ENCODE measurements around the gene TMEM178B. TPM values are rescaled to one million over a fixed set of nuclear protein-coding genes. Genes with fewer than 3 reads are reported as not detected.

The TMEM178B gene
- total and polyA plus RNA-seq, 2 of the 4 experiments (the other 2 are of a cell fraction), result under 0.01 to 0.05 TPM

DNA sequence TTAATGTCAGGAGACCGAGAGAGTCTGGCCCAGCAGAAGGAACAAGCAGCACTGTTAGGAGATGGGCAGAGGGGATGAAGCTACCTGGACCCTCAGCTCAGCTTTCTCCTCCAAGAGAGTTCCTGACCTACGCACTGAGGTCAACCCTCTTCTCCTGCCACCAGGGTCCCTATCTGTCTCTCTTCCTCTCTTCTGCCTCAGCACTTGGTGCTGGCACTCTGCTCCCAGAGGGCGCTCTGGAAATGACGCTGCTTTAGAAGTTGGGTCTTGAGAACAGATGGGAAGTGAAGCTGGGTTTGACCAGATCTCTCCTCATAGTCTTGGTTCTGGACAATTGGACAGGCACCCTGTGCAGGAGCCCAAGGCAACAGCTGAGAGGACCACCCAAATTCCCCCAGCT is 261.3 kb downstream of the TMEM178B start:
- POLR2A ChIA-PET (ENCODE audit: unreplicated experiment), result no interaction called here
- BruUV-seq (replicated peaks), result no TSS peak
- H3K14ac ChIP-seq (replicated peaks; ENCODE audit: low read depth, low read length), result no peak overlapping the region

More for the DNA sequence above, 261.3 kb downstream of the TMEM178B start:
- Histone ChIP-seq H3K4me3 (ENCODE audit: insufficient read depth, low read depth, low read length) (no peak overlapping the region), H4K8ac (ENCODE audit: low read depth in 2 of 2, low read length in 2 of 2) (no peak overlapping the region), H3K9me1 (ENCODE audit: insufficient read depth, low read length) (no peaks in the 10 kb centered on the region), H3K27ac (ENCODE audit: insufficient read depth, low read length) (no peak overlapping the region), H4K91ac (ENCODE audit: insufficient read depth, low read depth, low read length) (no peak overlapping the region), H3K9me3 (ENCODE audit: control insufficient read depth, insufficient read depth, low read length) (peaks cover 13% of the 10 kb centered on the region), H2AK5ac (ENCODE audit: low read depth, low read length) (no peak overlapping the region), H4K20me1 (ENCODE audit: insufficient read depth, low read length) (no peaks in the 10 kb centered on the region), H3K4me1 (ENCODE audit: control insufficient read depth, insufficient read depth, low read length) (no peaks in the 10 kb centered on the region), H2BK120ac (ENCODE audit: low read depth, low read length) (no peak overlapping the region), H3K79me1 (ENCODE audit: low read depth in 1 of 2, low read length in 2 of 2) (no peaks in the 10 kb centered on the region), H2AK9ac (replicated peaks; ENCODE audit: low read depth, low read length, poor library complexity) (no peak overlapping the region), H3K18ac (ENCODE audit: low read depth, low read length) (no peak overlapping the region), H2BK15ac (ENCODE audit: low read depth, low read length) (no peak overlapping the region), H3K36me3 (ENCODE audit: control insufficient read depth, insufficient read depth, low read length) (no peaks in the 10 kb centered on the region), H2BK5ac (ENCODE audit: low read depth, low read length, poor library complexity, severe bottlenecking) (no peak overlapping the region), H2AFZ (replicated peaks; ENCODE audit: low read length, poor library complexity) (no peak overlapping the region), H3K4me2 (ENCODE audit: low read depth, low read length) (no peak overlapping the region), H3K9ac (ENCODE audit: low read depth, low read length) (no peak overlapping the region), H4K5ac (ENCODE audit: low read depth, low read length) (no peak overlapping the region), H3K56ac (ENCODE audit: extremely low read depth, insufficient read depth, low read length) (no peak overlapping the region), H3K27me3 (ENCODE audit: control insufficient read depth, insufficient read depth, low read length) (no peaks in the 10 kb centered on the region), H3K4ac (ENCODE audit: low read depth, low read length) (no peak overlapping the region), H3K23ac (ENCODE audit: low read depth, low read length) (no peak overlapping the region), H2BK20ac (ENCODE audit: low read depth, low read length) (no peak overlapping the region)
- intact Hi-C loops (cut with micrococcal nuclease), result no loop called here
- DNase-seq (no peak), ATAC-seq (ENCODE audit: low read depth) (no peak)
- WGBS, 2 experiments (ENCODE audit: extremely low coverage in 2 of 2, insufficient read length in 1 of 2), result no CpG with 5 or more reads among the region's 4 CpGs
- dilution Hi-C loops (cut with HindIII; ENCODE audit: low sequenced_read_pairs, unreplicated experiment), result no loop called here
- CTCF ChIA-PET, result no interaction called here
- TF ChIP-seq MAFK (IDR thresholded peaks at IDR 0.05; ENCODE audit: low read depth, low read length), result no peak
- no peak for TF ChIP-seq CHD1 (IDR thresholded peaks at IDR 0.05; ENCODE audit: low read depth, low read length)
- TF ChIP-seq, protein P1, sequence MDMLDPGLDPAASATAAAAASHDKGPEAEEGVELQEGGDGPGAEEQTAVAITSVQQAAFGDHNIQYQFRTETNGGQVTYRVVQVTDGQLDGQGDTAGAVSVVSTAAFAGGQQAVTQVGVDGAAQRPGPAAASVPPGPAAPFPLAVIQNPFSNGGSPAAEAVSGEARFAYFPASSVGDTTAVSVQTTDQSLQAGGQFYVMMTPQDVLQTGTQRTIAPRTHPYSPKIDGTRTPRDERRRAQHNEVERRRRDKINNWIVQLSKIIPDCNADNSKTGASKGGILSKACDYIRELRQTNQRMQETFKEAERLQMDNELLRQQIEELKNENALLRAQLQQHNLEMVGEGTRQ (IDR thresholded peaks at IDR 0.05; ENCODE audit: low read depth, low read length), result no peak
- no peak for TF ChIP-seq BHLHE40 (IDR thresholded peaks at IDR 0.05; ENCODE audit: low read depth, low read length)
- TF ChIP-seq MXI1 (IDR thresholded peaks at IDR 0.05; ENCODE audit: borderline replicate concordance, low read depth, low read length), result no peak
- TF ChIP-seq RCOR1 (IDR thresholded peaks at IDR 0.05; ENCODE audit: insufficient replicate concordance, low read length), result no peak
- no peak for TF ChIP-seq NFE2L2 (IDR thresholded peaks at IDR 0.05; ENCODE audit: low read depth, low read length)
- TF ChIP-seq RFX5 (IDR thresholded peaks at IDR 0.05; ENCODE audit: low read depth, low read length), result no peak
- TF ChIP-seq POLR2A (IDR thresholded peaks at IDR 0.05; ENCODE audit: low read depth, low read length), result no peak
- TF ChIP-seq FOS (IDR thresholded peaks at IDR 0.05; ENCODE audit: low read depth, low read length), result no peak
- no peak for TF ChIP-seq RAD21 (IDR thresholded peaks at IDR 0.05; ENCODE audit: low read length)
- TF ChIP-seq, protein P2, sequence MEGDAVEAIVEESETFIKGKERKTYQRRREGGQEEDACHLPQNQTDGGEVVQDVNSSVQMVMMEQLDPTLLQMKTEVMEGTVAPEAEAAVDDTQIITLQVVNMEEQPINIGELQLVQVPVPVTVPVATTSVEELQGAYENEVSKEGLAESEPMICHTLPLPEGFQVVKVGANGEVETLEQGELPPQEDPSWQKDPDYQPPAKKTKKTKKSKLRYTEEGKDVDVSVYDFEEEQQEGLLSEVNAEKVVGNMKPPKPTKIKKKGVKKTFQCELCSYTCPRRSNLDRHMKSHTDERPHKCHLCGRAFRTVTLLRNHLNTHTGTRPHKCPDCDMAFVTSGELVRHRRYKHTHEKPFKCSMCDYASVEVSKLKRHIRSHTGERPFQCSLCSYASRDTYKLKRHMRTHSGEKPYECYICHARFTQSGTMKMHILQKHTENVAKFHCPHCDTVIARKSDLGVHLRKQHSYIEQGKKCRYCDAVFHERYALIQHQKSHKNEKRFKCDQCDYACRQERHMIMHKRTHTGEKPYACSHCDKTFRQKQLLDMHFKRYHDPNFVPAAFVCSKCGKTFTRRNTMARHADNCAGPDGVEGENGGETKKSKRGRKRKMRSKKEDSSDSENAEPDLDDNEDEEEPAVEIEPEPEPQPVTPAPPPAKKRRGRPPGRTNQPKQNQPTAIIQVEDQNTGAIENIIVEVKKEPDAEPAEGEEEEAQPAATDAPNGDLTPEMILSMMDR (conservative IDR thresholded peaks at IDR 0.05; ENCODE audit: low read depth, low read length), result no peak
- TF ChIP-seq MAZ (IDR thresholded peaks at IDR 0.05; ENCODE audit: borderline replicate concordance, low read depth, low read length), result no peak
- in situ Hi-C loops (cut with MboI; ENCODE audit: low sequenced_read_pairs), result no loop called here

All from IMR-90 (cell line).